Activated CD8-positive, alpha-beta T cell treated with anti-CD3 and anti-CD28 coated beads for 36 hours (primary cell): Measurements from ENCODE around the gene NSL1. TPM values are rescaled to one million over a fixed set of nuclear protein-coding genes. Genes with fewer than 3 reads are reported as not detected.

Experiments
- ATAC-seq: fragments of 200-7000 bp; cut with Tn5 transposase; one replicate; pipeline ENCODE4 v1.10.0; 2021; ENCODE audit warnings: mild to moderate bottlenecking, moderate library complexity
- CTCF ChIA-PET: fragments of 350-600 bp; sonication (Branson Sonifier 250); formaldehyde crosslinking; loops from one replicate; lab custom pipeline; 2021; ENCODE audit warnings: antibody characterized with exemption; lab: Charles Lee
- POLR2A ChIA-PET: fragments of 350-600 bp; sonication (Branson Sonifier 250); formaldehyde crosslinking; loops from one replicate; lab custom pipeline; 2021; ENCODE audit warnings: antibody characterized with exemption; lab: Charles Lee
- DNase-seq: peaks from one replicate; pipeline ENCODE4 v3.0.0-alpha.2; 2020
- H3K27ac Mint-ChIP-seq: one replicate; pipeline ENCODE4 v1.8.0; 2021; ENCODE audit warnings: mild to moderate bottlenecking, mixed read lengths
- H3K27me3 Mint-ChIP-seq: one replicate; pipeline ENCODE4 v1.8.0; 2021; ENCODE audit warnings: mixed read lengths
- H3K36me3 Mint-ChIP-seq: one replicate; pipeline ENCODE4 v1.8.0; 2021; ENCODE audit warnings: low read depth, mixed read lengths
- H3K4me1 Mint-ChIP-seq: one replicate; pipeline ENCODE4 v1.8.0; 2021; ENCODE audit warnings: low read depth, mixed read lengths
- H3K4me3 Mint-ChIP-seq: one replicate; pipeline ENCODE4 v1.8.0; 2021; ENCODE audit warnings: mild to moderate bottlenecking, moderate library complexity, mixed read lengths
- H3K9me3 Mint-ChIP-seq: one replicate; pipeline ENCODE4 v1.8.0; 2021; ENCODE audit warnings: mixed read lengths
- intact Hi-C: fragments of 100-400 bp; cut with micrococcal nuclease; formaldehyde crosslinking; loops from one replicate; pipeline ENCODE4 v1.10.0; 2022
- total RNA-seq, 2 experiments: library from RNA; stranded (reverse); gene quantifications; one replicate each; pipeline ENCODE4 v1.2.3, GENCODE V29; 2021
- TF ChIP-seq, protein P1 (sequence below): fragments of 200-600 bp; IDR thresholded peaks from one replicate; pipeline ENCODE4 v1.8.0; 2022; ENCODE audit warnings: antibody characterized with exemption, mild to moderate bottlenecking

Gene NSL1
- total RNA-seq, 2 experiments from 2014 or later: 29.6 to 34.9 TPM

DNA sequence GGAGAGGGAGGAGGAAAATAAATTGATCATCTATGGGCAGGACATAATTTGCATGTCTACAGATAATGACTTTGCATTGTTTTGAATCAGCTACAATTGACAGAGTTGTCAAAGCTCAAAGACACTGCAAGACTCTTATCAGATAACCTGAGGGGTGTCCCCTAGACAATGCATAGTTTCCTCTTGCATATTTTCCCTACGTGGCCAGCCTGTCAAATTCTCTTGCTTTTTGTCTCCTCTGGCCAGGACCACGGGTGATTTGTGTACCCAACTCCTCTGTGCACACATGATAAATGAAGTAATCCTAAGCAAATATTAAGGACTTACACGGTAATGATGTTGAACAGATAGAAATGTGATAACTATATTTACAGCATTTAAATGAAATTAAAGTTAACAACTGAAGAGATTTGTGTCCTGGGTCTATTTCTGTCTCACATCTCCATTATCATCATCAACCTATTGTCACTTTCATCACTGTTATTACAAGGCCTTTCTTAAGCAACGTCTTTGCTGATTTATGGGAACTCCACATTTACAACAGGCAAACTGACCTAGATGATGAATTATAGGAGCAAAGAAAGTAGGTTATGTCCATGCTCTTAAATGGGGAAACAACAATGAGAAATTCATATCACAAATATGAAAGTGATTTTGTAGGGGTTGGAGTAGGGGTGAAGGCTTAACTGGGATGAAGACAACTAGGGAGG lies 110.7 kb downstream of the NSL1 start:
- Mint-ChIP-seq H3K9me3 (no peaks in the 10 kb centered on the region), H3K4me1 (peaks cover 62% of the 10 kb centered on the region), H3K27me3 (peaks cover 1% of the 10 kb centered on the region), H3K4me3 (no peak overlapping the region), H3K36me3 (peaks cover 13% of the 10 kb centered on the region), H3K27ac (peak overlapping the region; percentile 71)
- intact Hi-C loops: no loop called here
- TF ChIP-seq, protein P1, sequence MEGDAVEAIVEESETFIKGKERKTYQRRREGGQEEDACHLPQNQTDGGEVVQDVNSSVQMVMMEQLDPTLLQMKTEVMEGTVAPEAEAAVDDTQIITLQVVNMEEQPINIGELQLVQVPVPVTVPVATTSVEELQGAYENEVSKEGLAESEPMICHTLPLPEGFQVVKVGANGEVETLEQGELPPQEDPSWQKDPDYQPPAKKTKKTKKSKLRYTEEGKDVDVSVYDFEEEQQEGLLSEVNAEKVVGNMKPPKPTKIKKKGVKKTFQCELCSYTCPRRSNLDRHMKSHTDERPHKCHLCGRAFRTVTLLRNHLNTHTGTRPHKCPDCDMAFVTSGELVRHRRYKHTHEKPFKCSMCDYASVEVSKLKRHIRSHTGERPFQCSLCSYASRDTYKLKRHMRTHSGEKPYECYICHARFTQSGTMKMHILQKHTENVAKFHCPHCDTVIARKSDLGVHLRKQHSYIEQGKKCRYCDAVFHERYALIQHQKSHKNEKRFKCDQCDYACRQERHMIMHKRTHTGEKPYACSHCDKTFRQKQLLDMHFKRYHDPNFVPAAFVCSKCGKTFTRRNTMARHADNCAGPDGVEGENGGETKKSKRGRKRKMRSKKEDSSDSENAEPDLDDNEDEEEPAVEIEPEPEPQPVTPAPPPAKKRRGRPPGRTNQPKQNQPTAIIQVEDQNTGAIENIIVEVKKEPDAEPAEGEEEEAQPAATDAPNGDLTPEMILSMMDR: no peak
- ChIA-PET POLR2A (no interaction called here), CTCF (interaction anchor here (0.7 to 1.0 kb wide), 2 partner anchors 14 to 160 kb away, joined by 3 to 6 read pairs; no protein-coding TSS in a partner anchor)
- DNase-seq (peak; percentile 47), ATAC-seq (no peak)

DNA sequence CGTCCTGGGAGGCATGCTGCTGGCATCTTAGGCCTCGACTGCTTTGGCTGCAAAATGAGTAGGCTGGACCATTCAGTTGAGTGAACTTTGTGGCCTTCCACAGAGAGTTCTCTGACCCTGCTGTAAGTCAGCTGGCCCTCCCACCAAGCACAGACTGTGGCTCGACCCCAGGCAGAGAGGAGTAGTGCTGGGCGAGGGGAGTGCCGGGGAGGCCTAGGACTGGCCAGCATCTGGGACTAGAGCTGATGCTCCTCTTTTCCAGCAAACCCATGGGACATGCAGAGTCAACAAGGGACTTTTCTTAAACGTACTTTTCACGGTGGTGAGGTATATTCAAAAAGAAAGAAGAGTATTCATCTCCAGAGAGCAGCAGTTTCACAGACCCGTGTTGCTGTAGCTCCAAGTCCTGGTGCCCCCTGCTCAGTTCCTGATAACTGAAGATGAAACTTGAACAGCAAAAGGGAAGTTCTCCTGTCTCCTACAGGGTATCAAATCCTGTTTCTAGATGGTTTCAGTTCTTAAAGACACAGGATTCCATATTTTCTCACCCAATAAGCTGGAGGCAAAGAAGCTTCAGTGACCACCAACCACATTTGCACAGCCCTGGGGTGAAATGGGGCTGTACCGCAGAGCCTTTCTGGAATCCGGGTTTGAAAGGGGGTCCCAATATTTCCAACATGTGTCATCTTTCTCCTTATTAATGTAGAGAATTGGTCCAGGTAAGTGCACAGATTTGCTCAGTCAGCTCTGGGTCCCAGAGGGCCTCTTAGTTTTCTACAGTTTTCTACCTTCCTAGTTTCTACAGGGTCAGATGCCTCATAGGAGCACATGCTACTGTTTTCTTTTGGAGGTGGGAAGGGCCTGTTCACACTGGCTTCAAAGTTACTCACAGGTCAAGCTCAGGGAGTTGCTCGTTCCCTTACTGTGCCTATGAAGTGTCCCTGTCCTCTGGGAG lies 112.8 kb downstream of the NSL1 start:
- POLR2A ChIA-PET: interaction anchor here (0.7 to 1.3 kb wide), 6 partner anchors 11 to 70 kb away, joined by 3 to 6 read pairs (median 4); partner anchors contain the start of gene BATF3
- ATAC-seq (peak; percentile 35), DNase-seq (peak; percentile 59)

DNA sequence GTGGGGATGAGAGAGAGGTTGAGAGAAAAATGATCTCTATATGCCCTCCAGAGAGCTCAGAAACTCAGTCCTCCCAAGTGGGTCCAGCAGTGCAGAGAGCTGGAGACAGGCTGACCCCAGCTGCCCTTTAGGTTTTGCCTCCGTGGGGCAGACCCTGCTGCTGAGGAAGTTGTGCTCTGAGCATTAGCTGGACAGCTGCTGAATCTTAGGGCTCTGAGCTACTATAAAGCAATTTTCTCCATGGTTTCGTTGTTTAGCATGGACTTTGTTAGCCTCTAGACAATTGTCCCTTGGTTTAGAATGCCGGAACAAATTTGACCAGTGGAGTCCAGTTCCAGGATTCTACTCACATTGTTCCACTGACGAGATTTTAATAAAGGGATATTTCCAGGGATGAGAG lies 114.0 kb downstream of the NSL1 start:
- Mint-ChIP-seq H3K36me3 (no peaks in the 10 kb centered on the region), H3K4me1 (peaks cover 46% of the 10 kb centered on the region), H3K9me3 (no peaks in the 10 kb centered on the region), H3K4me3 (no peak overlapping the region), H3K27me3 (peaks cover 8% of the 10 kb centered on the region), H3K27ac (no peak overlapping the region)
- POLR2A ChIA-PET: interaction anchor here (0.7 to 1.3 kb wide), 5 partner anchors 9 to 69 kb away, joined by 3 to 6 read pairs (median 4); no protein-coding TSS in a partner anchor
- TF ChIP-seq, protein P1: no peak
- CTCF ChIA-PET: interaction anchor here (0.9 to 7.6 kb wide), 7 partner anchors 10 to 222 kb away, joined by 3 to 43 read pairs (median 8); partner anchors contain the start of gene BATF3
- ATAC-seq (no peak), DNase-seq (no peak)
- intact Hi-C loops: no loop called here

More for the DNA sequence above, 112.8 kb downstream of the NSL1 start:
- H3K36me3 Mint-ChIP-seq: no peaks in the 10 kb centered on the region
- CTCF ChIA-PET: interaction anchor here (0.5 to 7.6 kb wide), 9 partner anchors 11 to 202 kb away, joined by 3 to 43 read pairs (median 5); partner anchors contain the start of gene BATF3
- TF ChIP-seq, protein P1: no peak
- H3K27ac Mint-ChIP-seq: peak overlapping the region; percentile 83
- no peaks in the 10 kb centered on the region for H3K9me3 Mint-ChIP-seq
- peaks cover 7% of the 10 kb centered on the region for H3K27me3 Mint-ChIP-seq
- no peak overlapping the region for H3K4me3 Mint-ChIP-seq
- intact Hi-C loops: no loop called here
- peaks cover 57% of the 10 kb centered on the region for H3K4me1 Mint-ChIP-seq

DNA sequence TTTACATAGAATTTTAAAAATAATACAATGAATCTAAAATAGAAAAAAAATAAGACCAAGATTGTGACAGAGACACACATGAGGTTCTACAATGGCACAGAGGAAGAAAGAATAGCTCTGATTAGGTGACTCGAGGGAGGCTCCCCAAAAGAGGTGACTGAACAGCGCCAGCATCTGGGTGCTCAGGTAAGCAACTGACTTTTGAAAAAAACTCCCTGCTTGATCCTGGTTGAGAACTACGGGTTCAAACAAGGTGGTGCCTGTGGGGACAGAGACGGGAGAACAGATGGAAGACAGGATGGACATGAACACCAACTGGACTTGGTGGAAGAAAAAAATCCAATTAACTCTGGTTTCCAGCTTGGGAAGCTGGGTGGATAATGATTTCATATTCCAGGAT lies 114.4 kb downstream of the NSL1 start:
- ChIA-PET CTCF (interaction anchor here (0.9 to 7.6 kb wide), 5 partner anchors 9 to 221 kb away, joined by 3 to 43 read pairs (median 15); partner anchors contain the start of gene BATF3), POLR2A (interaction anchor here (1.0 kb wide), 2 partner anchors 9 to 19 kb away, joined by 3 to 4 read pairs; no protein-coding TSS in a partner anchor)
- TF ChIP-seq, protein P1: no peak
- no peak overlapping the region for H3K4me3 Mint-ChIP-seq
- no peak for ATAC-seq
- peaks cover 42% of the 10 kb centered on the region for H3K4me1 Mint-ChIP-seq
- peaks cover 8% of the 10 kb centered on the region for H3K27me3 Mint-ChIP-seq
- no peaks in the 10 kb centered on the region for H3K9me3 Mint-ChIP-seq
- H3K36me3 Mint-ChIP-seq: no peaks in the 10 kb centered on the region
- intact Hi-C loops: no loop called here
- no peak overlapping the region for H3K27ac Mint-ChIP-seq
- no peak for DNase-seq

Other genes with a start within 250 kb of the NSL1 start
- gene ATF3, start 183.0 kb downstream of the NSL1 start, total RNA-seq: 10 to 100 TPM; 35.4 to 41.3 TPM
- gene BATF3, start 91.9 kb downstream of the NSL1 start, total RNA-seq: 10 to 100 TPM; 52.6 to 61.3 TPM
- 10 to 100 TPM; 17.4 to 24.2 TPM for gene TATDN3, start 117 bp upstream of the NSL1 start, total RNA-seq
- gene SPATA45, start 55.9 kb upstream of the NSL1 start, total RNA-seq: not detected
- 10 to 100 TPM; 11.9 to 12.2 TPM for gene FLVCR1, start 66.5 kb upstream of the NSL1 start, total RNA-seq
- gene VASH2, start 158.8 kb upstream of the NSL1 start, total RNA-seq: under 1 TPM; 0.11 to 0.25 TPM
- 10 to 100 TPM; 41.1 to 44.2 TPM for gene ANGEL2, start 224.1 kb upstream of the NSL1 start, total RNA-seq